ENCODE measurements around the gene RASGRF1. TPM values are rescaled to one million over a fixed set of nuclear protein-coding genes. Genes with fewer than 3 reads are reported as not detected.

The RASGRF1 gene
- total and polyA plus RNA-seq, 2 donors (not counting 1 experiment from before 2014, with no cell fraction given) = 0.09 TPM; not detected in 1

DNA sequence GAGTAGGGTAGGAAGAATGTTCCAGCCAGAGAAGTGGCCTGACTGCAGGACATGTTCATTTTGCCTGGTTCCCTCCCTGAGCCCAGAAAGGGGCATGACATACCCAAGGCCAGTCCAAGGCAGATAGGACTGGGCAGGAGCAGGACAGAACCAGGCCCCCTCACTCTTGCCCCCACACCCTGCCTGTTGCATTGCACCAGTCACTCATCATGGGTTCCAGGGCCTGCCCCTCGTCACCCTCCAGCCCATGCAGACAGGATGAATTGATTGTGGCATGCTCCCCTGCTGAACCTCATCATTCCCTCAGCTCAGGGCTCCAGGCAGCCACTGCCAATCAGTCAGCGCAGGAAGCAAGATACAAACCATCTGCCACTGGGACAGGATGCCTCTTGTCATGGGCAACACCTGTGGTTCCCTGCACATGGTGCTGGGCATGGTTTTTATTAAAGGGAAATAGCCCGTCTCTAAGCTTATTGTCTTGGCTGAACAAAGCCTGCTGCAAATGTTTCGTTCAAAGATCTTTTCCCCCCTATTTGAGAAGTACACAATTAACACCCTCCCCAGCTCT, 48.9 kb downstream of the RASGRF1 start:
- Histone ChIP-seq H3K36me3 (ENCODE audit: control insufficient read depth, insufficient read depth, low read length) (no peaks in the 10 kb centered on the region), H4K20me1 (ENCODE audit: control insufficient read depth, extremely low read depth, insufficient read depth, low read length) (no peaks in the 10 kb centered on the region), H3K79me2 (ENCODE audit: control insufficient read depth, insufficient read depth, low read length) (no peaks in the 10 kb centered on the region), H2AFZ (ENCODE audit: low read length) (no peak overlapping the region), H3K4me2 (ENCODE audit: extremely low read depth, insufficient read depth, low read length) (no peak overlapping the region), H3K27ac (ENCODE audit: insufficient read depth, low read length) (no peak overlapping the region), H3K4me3 (replicated peaks in 1 of 4; ENCODE audit: control extremely low read depth in 1 of 4, insufficient read depth in 1 of 4, low read depth in 3 of 4, low read length in 4 of 4) (no peak overlapping the region), H3K9ac (ENCODE audit: insufficient read depth, low read length) (no peak overlapping the region), H3K9me3 (ENCODE audit: control insufficient read depth, insufficient read depth, low read depth, low read length) (no peaks in the 10 kb centered on the region), H3K4me1 (ENCODE audit: control insufficient read depth, extremely low read depth, insufficient read depth, low read length) (no peaks in the 10 kb centered on the region), H3K27me3 (ENCODE audit: control insufficient read depth, insufficient read depth, low read length) (peaks cover 3% of the 10 kb centered on the region)
- DNase-seq (ENCODE audit: low read depth in 2 of 2) = no peak
- TF ChIP-seq, protein P1, sequence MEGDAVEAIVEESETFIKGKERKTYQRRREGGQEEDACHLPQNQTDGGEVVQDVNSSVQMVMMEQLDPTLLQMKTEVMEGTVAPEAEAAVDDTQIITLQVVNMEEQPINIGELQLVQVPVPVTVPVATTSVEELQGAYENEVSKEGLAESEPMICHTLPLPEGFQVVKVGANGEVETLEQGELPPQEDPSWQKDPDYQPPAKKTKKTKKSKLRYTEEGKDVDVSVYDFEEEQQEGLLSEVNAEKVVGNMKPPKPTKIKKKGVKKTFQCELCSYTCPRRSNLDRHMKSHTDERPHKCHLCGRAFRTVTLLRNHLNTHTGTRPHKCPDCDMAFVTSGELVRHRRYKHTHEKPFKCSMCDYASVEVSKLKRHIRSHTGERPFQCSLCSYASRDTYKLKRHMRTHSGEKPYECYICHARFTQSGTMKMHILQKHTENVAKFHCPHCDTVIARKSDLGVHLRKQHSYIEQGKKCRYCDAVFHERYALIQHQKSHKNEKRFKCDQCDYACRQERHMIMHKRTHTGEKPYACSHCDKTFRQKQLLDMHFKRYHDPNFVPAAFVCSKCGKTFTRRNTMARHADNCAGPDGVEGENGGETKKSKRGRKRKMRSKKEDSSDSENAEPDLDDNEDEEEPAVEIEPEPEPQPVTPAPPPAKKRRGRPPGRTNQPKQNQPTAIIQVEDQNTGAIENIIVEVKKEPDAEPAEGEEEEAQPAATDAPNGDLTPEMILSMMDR (conservative IDR thresholded peaks at IDR 0.05 in 1 of 2, IDR thresholded peaks at IDR 0.05 in 1 of 2; ENCODE audit: low read depth in 1 of 2, low read length in 2 of 2) = no peak
- TF ChIP-seq EZH2 (IDR thresholded peaks at IDR 0.05; ENCODE audit: low read length, missing control alignments) = no peak

DNA sequence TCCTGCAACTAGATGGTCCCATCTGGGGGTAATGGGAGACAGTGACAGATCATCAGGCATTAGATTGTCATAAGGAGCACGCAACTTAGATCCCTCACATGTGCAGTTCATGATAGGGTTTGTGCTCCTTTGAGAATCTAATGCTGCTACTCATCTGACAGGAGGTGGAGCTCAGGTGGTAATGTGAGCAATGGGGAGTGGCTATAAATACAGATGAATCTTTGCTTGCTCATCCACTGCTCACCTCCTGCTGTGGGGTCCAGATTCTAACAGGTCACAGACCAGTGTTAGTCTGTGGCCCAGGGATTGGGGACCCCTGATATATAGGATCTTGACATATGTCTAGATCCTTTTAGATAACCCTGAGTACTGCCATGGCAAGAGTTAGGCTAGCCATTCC, 52.7 kb downstream of the RASGRF1 start:
- H3K4me2 ChIP-seq (ENCODE audit: extremely low read depth, insufficient read depth, low read length) = no peak overlapping the region
- H4K20me1 ChIP-seq (ENCODE audit: control insufficient read depth, extremely low read depth, insufficient read depth, low read length) = no peaks in the 10 kb centered on the region
- no peak overlapping the region for H3K27ac ChIP-seq (ENCODE audit: insufficient read depth, low read length)
- no peak overlapping the region for H2AFZ ChIP-seq (ENCODE audit: low read length)
- no peaks in the 10 kb centered on the region for H3K79me2 ChIP-seq (ENCODE audit: control insufficient read depth, insufficient read depth, low read length)
- no peaks in the 10 kb centered on the region for H3K36me3 ChIP-seq (ENCODE audit: control insufficient read depth, insufficient read depth, low read length)
- H3K9me3 ChIP-seq (ENCODE audit: control insufficient read depth, insufficient read depth, low read depth, low read length) = no peaks in the 10 kb centered on the region
- no peak overlapping the region for H3K4me3 ChIP-seq (replicated peaks in 1 of 4; ENCODE audit: control extremely low read depth in 1 of 4, insufficient read depth in 1 of 4, low read depth in 3 of 4, low read length in 4 of 4)
- TF ChIP-seq, protein P1 (conservative IDR thresholded peaks at IDR 0.05 in 1 of 2, IDR thresholded peaks at IDR 0.05 in 1 of 2; ENCODE audit: low read depth in 1 of 2, low read length in 2 of 2) = no peak
- no peak for TF ChIP-seq EZH2 (IDR thresholded peaks at IDR 0.05; ENCODE audit: low read length, missing control alignments)
- DNase-seq (ENCODE audit: low read depth in 2 of 2) = no peak
- no peak overlapping the region for H3K9ac ChIP-seq (ENCODE audit: insufficient read depth, low read length)
- peaks cover 8% of the 10 kb centered on the region for H3K27me3 ChIP-seq (ENCODE audit: control insufficient read depth, insufficient read depth, low read length)
- no peaks in the 10 kb centered on the region for H3K4me1 ChIP-seq (ENCODE audit: control insufficient read depth, extremely low read depth, insufficient read depth, low read length)

DNA sequence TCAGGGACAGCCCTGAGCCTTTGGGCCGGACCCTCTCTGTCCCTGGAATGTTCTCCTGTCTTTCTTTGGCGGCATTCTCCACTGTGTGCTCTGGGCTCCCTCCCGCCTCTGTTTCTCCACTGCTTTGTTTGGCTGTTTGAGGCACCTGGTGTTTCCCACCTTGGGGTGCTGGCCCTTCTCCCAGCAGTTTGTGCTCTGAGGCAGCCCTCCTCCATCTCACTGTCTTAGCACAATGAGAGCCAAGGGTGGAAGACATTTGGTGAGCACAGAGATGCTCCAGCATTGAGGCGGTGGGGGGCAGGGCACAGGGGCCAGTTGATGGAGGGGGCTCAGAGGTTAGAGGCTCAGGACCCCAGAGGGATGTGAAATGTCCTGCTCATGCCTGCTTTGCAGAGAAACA, 54.3 kb downstream of the RASGRF1 start:
- H3K27ac ChIP-seq (ENCODE audit: insufficient read depth, low read length) = no peak overlapping the region
- no peaks in the 10 kb centered on the region for H3K79me2 ChIP-seq (ENCODE audit: control insufficient read depth, insufficient read depth, low read length)
- no peaks in the 10 kb centered on the region for H3K4me1 ChIP-seq (ENCODE audit: control insufficient read depth, extremely low read depth, insufficient read depth, low read length)
- no peak overlapping the region for H3K4me3 ChIP-seq (replicated peaks in 1 of 4; ENCODE audit: control extremely low read depth in 1 of 4, insufficient read depth in 1 of 4, low read depth in 3 of 4, low read length in 4 of 4)
- H3K9ac ChIP-seq (ENCODE audit: insufficient read depth, low read length) = no peak overlapping the region
- H3K9me3 ChIP-seq (ENCODE audit: control insufficient read depth, insufficient read depth, low read depth, low read length) = no peaks in the 10 kb centered on the region
- H2AFZ ChIP-seq (ENCODE audit: low read length) = no peak overlapping the region
- TF ChIP-seq EZH2 (IDR thresholded peaks at IDR 0.05; ENCODE audit: low read length, missing control alignments) = no peak
- TF ChIP-seq, protein P1 (conservative IDR thresholded peaks at IDR 0.05 in 1 of 2, IDR thresholded peaks at IDR 0.05 in 1 of 2; ENCODE audit: low read depth in 1 of 2, low read length in 2 of 2) = no peak
- no peaks in the 10 kb centered on the region for H4K20me1 ChIP-seq (ENCODE audit: control insufficient read depth, extremely low read depth, insufficient read depth, low read length)
- H3K36me3 ChIP-seq (ENCODE audit: control insufficient read depth, insufficient read depth, low read length) = no peaks in the 10 kb centered on the region
- no peak overlapping the region for H3K4me2 ChIP-seq (ENCODE audit: extremely low read depth, insufficient read depth, low read length)
- peaks cover 8% of the 10 kb centered on the region for H3K27me3 ChIP-seq (ENCODE audit: control insufficient read depth, insufficient read depth, low read length)
- no peak for DNase-seq (ENCODE audit: low read depth in 2 of 2)
